ENCODE results near the gene TBC1D8. TPM values are rescaled to one million over a fixed set of nuclear protein-coding genes. Genes with fewer than 3 reads are reported as not detected.

TBC1D8 gene
- total RNA-seq: 1 to 10 TPM in 4 of 5 donors, under 1 TPM in 1; 0.40 to 2.1 (median 2.0) TPM
- 1.5 TPM for total RNA-seq (2013)
- 0.57 to 20.4 (median 3.0) reads per million in 29 experiments for total RNA-seq

GRCh38 chr2:101151146-101151858 lies at the start of gene TBC1D8:
Gene TBC1D8, minus strand, starts transcription at chr2:101151382. Its CDS starts 129 bp downstream, at chr2:101151253.
- ChIA-PET CTCF (interaction anchor here (0.6 to 1.5 kb wide), 3 partner anchors 66 to 189 kb away, joined by 3 to 6 read pairs (median 4); partner anchors contain the start of gene RPL31 (in 1 of the 2)), POLR2A (interaction anchor here in 1 of 2 donors (0.7 kb wide), 1 partner anchor 571 kb away, joined by 3 read pairs; no protein-coding TSS in a partner anchor)
- no peaks in the 10 kb centered on the region for H3K36me3 ChIP-seq (ENCODE audit: control insufficient read depth in 2 of 2, extremely low read depth in 1 of 2, insufficient read depth in 1 of 2, low read length in 1 of 2)
- peaks cover 22 to 32% (median 30%) of the 10 kb centered on the region in 3 donors for H3K4me1 Mint-ChIP-seq
- H3K36me3 Mint-ChIP-seq: no peaks in the 10 kb centered on the region
- peak in 29 of 35 experiments; percentile 5 to 71 (median 29) for DNase-seq
- H3K4me1 ChIP-seq (ENCODE audit: control insufficient read depth in 1 of 2, extremely low read depth in 1 of 2, insufficient read depth in 2 of 2, low read length in 2 of 2): peaks cover 0 to 32% of the 10 kb centered on the region in 2 experiments
- H3K4me3 Mint-ChIP-seq: peak within 1 kb of the TSS; percentile 81 to 86 (median 81)
- WGBS (ENCODE audit: insufficient coverage): under 1% methylated on average over 52 of the region's 81 CpGs
- H3K27ac ChIP-seq (ENCODE audit: low read length): no peak within 1 kb of the TSS
- H3K4me3 ChIP-seq (ENCODE audit: control insufficient read depth in 1 of 2, extremely low read depth in 1 of 2, low read length in 1 of 2): peak within 1 kb of the TSS; percentile 61 to 69
- ATAC-seq (replicated peaks in 1 of 4): peak; percentile 84 to 89 (median 86)
- H3K27me3 Mint-ChIP-seq: peaks cover 15 to 22% of the 10 kb centered on the region in 2 donors
- H3K9me3 Mint-ChIP-seq: no peaks in the 10 kb centered on the region
- H3K9me3 ChIP-seq: no peaks in the 10 kb centered on the region
- H3K27ac Mint-ChIP-seq: peak within 1 kb of the TSS; percentile 16 to 66
- peaks cover 0 to 19% of the 10 kb centered on the region in 2 experiments for H3K27me3 ChIP-seq (replicated peaks in 1 of 2; ENCODE audit: control insufficient read depth in 2 of 2, extremely low read depth in 1 of 2, insufficient read depth in 2 of 2, low read length in 1 of 2)

DNA sequence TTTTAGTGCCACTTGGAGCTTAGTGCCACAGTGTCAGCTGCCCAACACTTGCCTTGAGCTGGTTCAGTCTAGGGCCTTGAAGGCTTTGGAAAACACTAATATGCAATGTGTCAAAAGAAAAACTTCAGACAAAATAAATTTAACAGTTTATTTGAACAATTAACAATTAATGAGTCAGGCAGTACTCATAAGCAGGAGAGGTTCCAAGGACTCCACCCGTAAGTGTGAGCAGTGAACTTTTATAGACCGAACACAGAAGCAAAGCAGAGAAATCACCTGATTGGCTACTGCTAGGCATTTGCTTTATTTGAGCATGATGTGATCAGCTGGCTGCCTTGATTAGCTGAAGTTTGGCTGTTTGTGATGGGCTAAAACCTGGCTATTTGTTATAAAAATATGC lies 49.5 kb upstream of the TBC1D8 start:
- no peaks in the 10 kb centered on the region for H3K36me3 Mint-ChIP-seq

GRCh38 chr2:101199251-101199791 lies 48.1 kb upstream of the TBC1D8 start:
- Histone ChIP-seq H3K27me3 (replicated peaks in 1 of 2; ENCODE audit: control insufficient read depth in 2 of 2, extremely low read depth in 1 of 2, insufficient read depth in 2 of 2, low read length in 1 of 2) (peaks cover 0 to 2% of the 10 kb centered on the region in 2 experiments), H3K27ac (ENCODE audit: low read length) (no peak overlapping the region), H3K36me3 (ENCODE audit: control insufficient read depth in 2 of 2, extremely low read depth in 1 of 2, insufficient read depth in 1 of 2, low read length in 1 of 2) (no peaks in the 10 kb centered on the region), H3K4me3 (ENCODE audit: control insufficient read depth in 1 of 2, extremely low read depth in 1 of 2, low read length in 1 of 2) (no peak overlapping the region), H3K4me1 (ENCODE audit: control insufficient read depth in 1 of 2, extremely low read depth in 1 of 2, insufficient read depth in 2 of 2, low read length in 2 of 2) (no peaks in the 10 kb centered on the region), H3K9me3 (no peaks in the 10 kb centered on the region)
- H3K27me3 Mint-ChIP-seq: no peaks in the 10 kb centered on the region
- H3K4me1 Mint-ChIP-seq: no peaks in the 10 kb centered on the region
- CTCF ChIA-PET: interaction anchor here in 1 of 2 donors (0.7 kb wide), 1 partner anchor 1064 kb away, joined by 3 read pairs; no protein-coding TSS in a partner anchor
- H3K9me3 Mint-ChIP-seq: no peaks in the 10 kb centered on the region
- DNase-seq: no peak
- no peaks in the 10 kb centered on the region for H3K36me3 Mint-ChIP-seq
- POLR2A ChIA-PET: no interaction called here
- no peak for ATAC-seq (replicated peaks in 1 of 4)
- H3K4me3 Mint-ChIP-seq: no peak overlapping the region
- no peak overlapping the region for H3K27ac Mint-ChIP-seq
- no CpG with 5 or more reads among the region's 7 CpGs for WGBS (ENCODE audit: insufficient coverage)

More for the DNA sequence above, 49.5 kb upstream of the TBC1D8 start:
- ATAC-seq (replicated peaks in 1 of 4) (no peak), DNase-seq (no peak)
- Mint-ChIP-seq H3K27ac (no peak overlapping the region), H3K4me3 (no peak overlapping the region), H3K9me3 (no peaks in the 10 kb centered on the region), H3K4me1 (peaks cover 9 to 12% (median 9%) of the 10 kb centered on the region in 3 donors), H3K27me3 (no peaks in the 10 kb centered on the region)
- Histone ChIP-seq H3K4me3 (ENCODE audit: control insufficient read depth in 1 of 2, extremely low read depth in 1 of 2, low read length in 1 of 2) (no peak overlapping the region), H3K27me3 (replicated peaks in 1 of 2; ENCODE audit: control insufficient read depth in 2 of 2, extremely low read depth in 1 of 2, insufficient read depth in 2 of 2, low read length in 1 of 2) (peaks cover 0 to 2% of the 10 kb centered on the region in 2 experiments), H3K9me3 (no peaks in the 10 kb centered on the region), H3K36me3 (ENCODE audit: control insufficient read depth in 2 of 2, extremely low read depth in 1 of 2, insufficient read depth in 1 of 2, low read length in 1 of 2) (no peaks in the 10 kb centered on the region), H3K4me1 (ENCODE audit: control insufficient read depth in 1 of 2, extremely low read depth in 1 of 2, insufficient read depth in 2 of 2, low read length in 2 of 2) (peaks cover 3 to 6% of the 10 kb centered on the region in 2 experiments), H3K27ac (ENCODE audit: low read length) (no peak overlapping the region)
- WGBS (ENCODE audit: insufficient coverage): no CpG with 5 or more reads among the region's 2 CpGs
- ChIA-PET CTCF (interaction anchor here in 1 of 2 donors (0.6 kb wide), 1 partner anchor 18 kb away, joined by 3 read pairs; no protein-coding TSS in a partner anchor), POLR2A (no interaction called here)

GRCh38 chr2:101197814-101198213 lies 46.6 kb upstream of the TBC1D8 start:
- WGBS (ENCODE audit: insufficient coverage): 92% methylated on average over 9 of the region's 12 CpGs
- Mint-ChIP-seq H3K27ac (no peak overlapping the region), H3K36me3 (no peaks in the 10 kb centered on the region), H3K9me3 (no peaks in the 10 kb centered on the region), H3K4me3 (no peak overlapping the region), H3K4me1 (no peaks in the 10 kb centered on the region), H3K27me3 (peaks cover 0 to 4% of the 10 kb centered on the region in 2 donors)
- CTCF ChIA-PET: interaction anchor here in 1 of 2 donors (0.6 kb wide), 1 partner anchor 165 kb away, joined by 3 read pairs; no protein-coding TSS in a partner anchor
- POLR2A ChIA-PET: no interaction called here
- Histone ChIP-seq H3K27ac (ENCODE audit: low read length) (no peak overlapping the region), H3K27me3 (replicated peaks in 1 of 2; ENCODE audit: control insufficient read depth in 2 of 2, extremely low read depth in 1 of 2, insufficient read depth in 2 of 2, low read length in 1 of 2) (peaks cover 0 to under 1% of the 10 kb centered on the region in 2 experiments), H3K9me3 (no peaks in the 10 kb centered on the region), H3K4me3 (ENCODE audit: control insufficient read depth in 1 of 2, extremely low read depth in 1 of 2, low read length in 1 of 2) (no peak overlapping the region), H3K4me1 (ENCODE audit: control insufficient read depth in 1 of 2, extremely low read depth in 1 of 2, insufficient read depth in 2 of 2, low read length in 2 of 2) (no peaks in the 10 kb centered on the region), H3K36me3 (ENCODE audit: control insufficient read depth in 2 of 2, extremely low read depth in 1 of 2, insufficient read depth in 1 of 2, low read length in 1 of 2) (no peaks in the 10 kb centered on the region)
- no peak for DNase-seq
- ATAC-seq (replicated peaks in 1 of 4): no peak

- no peak overlapping the region for H3K27ac Mint-ChIP-seq
- no peaks in the 10 kb centered on the region for H3K9me3 Mint-ChIP-seq
- CTCF ChIA-PET: interaction anchor here in 1 of 2 donors (0.6 kb wide), 1 partner anchor 165 kb away, joined by 3 read pairs; no protein-coding TSS in a partner anchor
- H3K4me3 Mint-ChIP-seq: no peak overlapping the region
- no peak overlapping the region for H3K27ac ChIP-seq (ENCODE audit: low read length)
- H3K36me3 ChIP-seq (ENCODE audit: control insufficient read depth in 2 of 2, extremely low read depth in 1 of 2, insufficient read depth in 1 of 2, low read length in 1 of 2): no peaks in the 10 kb centered on the region
- H3K27me3 ChIP-seq (replicated peaks in 1 of 2; ENCODE audit: control insufficient read depth in 2 of 2, extremely low read depth in 1 of 2, insufficient read depth in 2 of 2, low read length in 1 of 2): no peaks in the 10 kb centered on the region
- no peaks in the 10 kb centered on the region for H3K4me1 ChIP-seq (ENCODE audit: control insufficient read depth in 1 of 2, extremely low read depth in 1 of 2, insufficient read depth in 2 of 2, low read length in 2 of 2)
- ATAC-seq (replicated peaks in 1 of 4) (no peak), DNase-seq (peak in 1 of 35 experiments; percentile 20)
- H3K4me1 Mint-ChIP-seq: no peaks in the 10 kb centered on the region
- peaks cover 0 to 4% of the 10 kb centered on the region in 2 donors for H3K27me3 Mint-ChIP-seq
- no peaks in the 10 kb centered on the region for H3K9me3 ChIP-seq
- WGBS (ENCODE audit: insufficient coverage): no CpG with 5 or more reads among the region's 1 CpG
- no peaks in the 10 kb centered on the region for H3K36me3 Mint-ChIP-seq
- POLR2A ChIA-PET: interaction anchor here in 1 of 2 donors (0.8 kb wide), 1 partner anchor 8 kb away, joined by 3 read pairs; no protein-coding TSS in a partner anchor
- H3K4me3 ChIP-seq (ENCODE audit: control insufficient read depth in 1 of 2, extremely low read depth in 1 of 2, low read length in 1 of 2): no peak overlapping the region
These were observed 46.1 kb upstream of the TBC1D8 start for GRCh38 chr2:101197215-101197745.

All from T-cell (primary cell).